Measurements from ENCODE around the gene FRMD8. TPM values are rescaled to one million over a fixed set of nuclear protein-coding genes. Genes with fewer than 3 reads are reported as not detected.

FRMD8 gene
- total and polyA plus RNA-seq, 2 donors (not counting 3 experiments of a cell fraction or from before 2014, with no cell fraction given), result 36.4 to 53.9 TPM

GRCh38 chr11:65376138-65376713 is 10.2 kb upstream of the FRMD8 start:
- ChIA-PET POLR2A (interaction anchor here (0.8 kb wide), 1 partner anchor 44 kb away, joined by 5 read pairs; no protein-coding TSS in a partner anchor), CTCF (interaction anchor here (0.9 to 1.4 kb wide), 2 partner anchors 132 to 135 kb away, joined by 3 to 4 read pairs; no protein-coding TSS in a partner anchor)
- H3K4me2 ChIP-seq (ENCODE audit: insufficient read depth, low read length), result no peak overlapping the region
- no peak overlapping the region for H3K27ac ChIP-seq (ENCODE audit: insufficient read depth, low read depth, low read length)
- H3K9me1 ChIP-seq (replicated peaks; ENCODE audit: control insufficient read depth, extremely low read depth, insufficient read depth, low read length), result no peaks in the 10 kb centered on the region
- dilution Hi-C loops (cut with MboI; ENCODE audit: extremely low pct_ligation_motif_present, low sequenced_read_pairs), result no loop called here
- BruUV-seq (replicated peaks), result no TSS peak
- no peak for FAIRE-seq
- no peaks in the 10 kb centered on the region for H3K9me3 ChIP-seq (replicated peaks; ENCODE audit: control insufficient read depth, insufficient read depth, low read length)
- DNase-seq (ENCODE audit: low read depth, low spot score), result no peak
- TF ChIP-seq POLR2A (IDR thresholded peaks at IDR 0.05; ENCODE audit: low read depth, low read length) (no peak), MAX (IDR thresholded peaks at IDR 0.05; ENCODE audit: insufficient read depth, insufficient read length) (no peak), POLR2AphosphoS5 (IDR thresholded peaks at IDR 0.05; ENCODE audit: insufficient read depth, low read depth, low read length) (no peak), JUN (IDR thresholded peaks at IDR 0.05; ENCODE audit: borderline replicate concordance, insufficient read depth, insufficient read length, low read depth) (no peak), MYC (IDR thresholded peaks at IDR 0.05; ENCODE audit: low read depth, low read length) (no peak), GATA2 (IDR thresholded peaks at IDR 0.05; ENCODE audit: insufficient read depth, insufficient read length, low read depth, low read length) (no peak)
- no peaks in the 10 kb centered on the region for H3K79me2 ChIP-seq (ENCODE audit: control insufficient read depth, insufficient read depth, low read length)
- no peak overlapping the region for H2AFZ ChIP-seq (ENCODE audit: low read depth, low read length)
- H3K4me3 ChIP-seq (replicated peaks in 1 of 3; ENCODE audit: insufficient read depth in 1 of 3, low read depth in 1 of 3, low read length in 3 of 3), result no peak overlapping the region
- H4K20me1 ChIP-seq (replicated peaks; ENCODE audit: control insufficient read depth, extremely low read depth, insufficient read depth, low read length), result no peaks in the 10 kb centered on the region
- H3K9ac ChIP-seq (replicated peaks; ENCODE audit: extremely low read depth, insufficient read depth, low read length), result no peak overlapping the region
- H3K27me3 ChIP-seq (ENCODE audit: control insufficient read depth in 2 of 2, insufficient read depth in 2 of 2, low read length in 2 of 2), result no peaks in the 10 kb centered on the region
- intact Hi-C loops (cut with micrococcal nuclease), result no loop called here
- peaks cover 3% of the 10 kb centered on the region for H3K4me1 ChIP-seq (ENCODE audit: control insufficient read depth, extremely low read depth, insufficient read depth, low read length)
- no peaks in the 10 kb centered on the region for H3K36me3 ChIP-seq (ENCODE audit: control insufficient read depth in 2 of 2, extremely low read depth in 1 of 2, insufficient read depth in 2 of 2, low read length in 2 of 2)

DNA sequence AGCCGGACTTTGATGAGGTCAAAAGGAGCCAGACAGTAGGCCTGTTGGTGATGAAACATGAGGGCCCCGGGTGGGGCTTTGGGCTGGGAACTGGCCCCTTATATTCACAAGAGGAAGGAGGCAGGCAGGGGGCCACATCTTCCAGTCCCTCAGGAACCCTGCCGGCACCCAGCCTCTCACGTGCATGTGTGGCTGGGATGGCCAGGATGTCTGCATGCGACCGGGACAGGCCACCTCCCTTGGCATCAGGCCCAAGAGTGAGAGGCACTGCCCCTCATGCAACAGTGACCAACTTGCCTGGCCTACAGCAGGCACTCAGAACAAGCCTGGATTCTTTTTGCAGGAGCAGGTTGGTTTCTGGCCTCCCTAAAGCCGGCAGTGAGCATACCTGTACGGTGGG is 9.4 kb upstream of the FRMD8 start:
- H3K79me2 ChIP-seq (ENCODE audit: control insufficient read depth, insufficient read depth, low read length), result no peaks in the 10 kb centered on the region
- H3K36me3 ChIP-seq (ENCODE audit: control insufficient read depth in 2 of 2, extremely low read depth in 1 of 2, insufficient read depth in 2 of 2, low read length in 2 of 2), result no peaks in the 10 kb centered on the region
- no peaks in the 10 kb centered on the region for H3K9me3 ChIP-seq (replicated peaks; ENCODE audit: control insufficient read depth, insufficient read depth, low read length)
- intact Hi-C loops (cut with micrococcal nuclease) (no loop called here), dilution Hi-C loops (cut with MboI; ENCODE audit: extremely low pct_ligation_motif_present, low sequenced_read_pairs) (no loop called here)
- ChIA-PET POLR2A (no interaction called here), CTCF (no interaction called here)
- no peaks in the 10 kb centered on the region for H3K27me3 ChIP-seq (ENCODE audit: control insufficient read depth in 2 of 2, insufficient read depth in 2 of 2, low read length in 2 of 2)
- FAIRE-seq, result no peak
- H3K27ac ChIP-seq (ENCODE audit: insufficient read depth, low read depth, low read length), result no peak overlapping the region
- no peak for DNase-seq (ENCODE audit: low read depth, low spot score)
- H4K20me1 ChIP-seq (replicated peaks; ENCODE audit: control insufficient read depth, extremely low read depth, insufficient read depth, low read length), result no peaks in the 10 kb centered on the region
- H2AFZ ChIP-seq (ENCODE audit: low read depth, low read length), result no peak overlapping the region
- peaks cover 6% of the 10 kb centered on the region for H3K4me1 ChIP-seq (ENCODE audit: control insufficient read depth, extremely low read depth, insufficient read depth, low read length)
- H3K9ac ChIP-seq (replicated peaks; ENCODE audit: extremely low read depth, insufficient read depth, low read length), result no peak overlapping the region
- no peak overlapping the region for H3K4me2 ChIP-seq (ENCODE audit: insufficient read depth, low read length)
- H3K4me3 ChIP-seq (replicated peaks in 1 of 3; ENCODE audit: insufficient read depth in 1 of 3, low read depth in 1 of 3, low read length in 3 of 3), result no peak overlapping the region
- BruUV-seq (replicated peaks), result no TSS peak
- no peak for TF ChIP-seq JUN (IDR thresholded peaks at IDR 0.05; ENCODE audit: borderline replicate concordance, insufficient read depth, insufficient read length, low read depth)
- H3K9me1 ChIP-seq (replicated peaks; ENCODE audit: control insufficient read depth, extremely low read depth, insufficient read depth, low read length), result no peaks in the 10 kb centered on the region
